Measurements from ENCODE around the gene UBAP1.
"Not testable (repeated sequence)": the region's sequence is repeated elsewhere in the genome, so short reads cannot be mapped to it uniquely, and the experiment has no call there.

The UBAP1 gene

DNA sequence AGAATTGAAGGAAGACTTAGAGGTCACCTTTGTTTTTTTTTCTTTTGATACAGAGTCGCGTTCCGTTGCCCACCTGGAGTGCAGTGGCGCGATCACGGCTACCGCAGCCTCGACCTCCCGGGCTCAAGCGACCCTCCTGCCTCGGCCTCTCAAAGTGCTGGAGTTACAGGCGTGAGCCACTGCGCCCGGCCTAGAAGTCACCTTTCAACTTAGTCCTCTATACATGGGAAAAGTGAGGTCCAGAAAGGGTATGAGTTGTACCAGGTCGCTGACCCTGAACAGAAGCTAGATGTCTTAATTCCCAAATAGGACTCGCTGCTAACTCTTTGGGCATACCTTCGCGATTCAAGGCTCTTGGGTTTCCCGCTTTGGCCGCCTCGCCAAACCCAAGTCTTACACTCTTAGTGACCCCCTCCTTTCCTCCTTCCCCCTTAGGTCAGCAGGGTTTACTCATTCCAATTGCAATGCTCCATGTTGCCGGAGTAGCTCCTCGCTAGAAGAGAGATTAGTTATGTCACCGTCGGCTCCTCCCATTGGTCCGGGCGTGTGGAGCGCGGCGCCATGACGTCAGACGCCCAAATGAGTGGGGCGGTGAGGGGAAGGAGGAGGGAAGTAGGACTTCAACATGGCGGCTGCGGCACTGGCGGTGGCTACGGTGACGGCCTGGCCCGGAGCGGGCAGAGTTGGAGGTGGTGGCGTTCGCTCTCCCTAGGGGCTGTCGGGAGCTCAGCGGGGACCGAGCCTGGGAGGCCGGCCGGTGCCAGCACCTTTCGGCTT lies at the start of gene UBAP1:
UBAP1 (plus strand) TSS at position 608 of the 777 bp plus-strand sequence. CDS start 41,872 bp downstream, outside the sequence.
- DNase-seq, result peak; percentile 99

DNA sequence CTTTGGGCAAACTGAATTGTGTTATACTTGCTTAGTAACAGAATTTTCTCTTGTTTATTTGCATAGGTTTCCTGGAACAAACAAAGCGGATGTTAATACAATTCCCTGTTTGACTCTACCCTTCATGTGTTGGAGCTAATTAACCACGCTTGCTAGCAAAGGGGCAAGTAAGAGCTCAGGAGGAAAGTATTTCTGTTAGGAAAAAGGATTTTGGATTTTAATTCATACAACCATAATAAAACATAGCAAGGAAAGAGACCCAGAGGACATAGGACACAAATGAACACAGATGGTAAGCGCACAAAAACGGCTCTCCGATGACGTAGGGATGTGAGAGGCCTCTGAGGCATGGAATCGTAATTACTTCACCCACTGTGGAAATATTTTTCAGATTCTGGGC lies 47.3 kb upstream of the UBAP1 start:
- no peak for DNase-seq

DNA sequence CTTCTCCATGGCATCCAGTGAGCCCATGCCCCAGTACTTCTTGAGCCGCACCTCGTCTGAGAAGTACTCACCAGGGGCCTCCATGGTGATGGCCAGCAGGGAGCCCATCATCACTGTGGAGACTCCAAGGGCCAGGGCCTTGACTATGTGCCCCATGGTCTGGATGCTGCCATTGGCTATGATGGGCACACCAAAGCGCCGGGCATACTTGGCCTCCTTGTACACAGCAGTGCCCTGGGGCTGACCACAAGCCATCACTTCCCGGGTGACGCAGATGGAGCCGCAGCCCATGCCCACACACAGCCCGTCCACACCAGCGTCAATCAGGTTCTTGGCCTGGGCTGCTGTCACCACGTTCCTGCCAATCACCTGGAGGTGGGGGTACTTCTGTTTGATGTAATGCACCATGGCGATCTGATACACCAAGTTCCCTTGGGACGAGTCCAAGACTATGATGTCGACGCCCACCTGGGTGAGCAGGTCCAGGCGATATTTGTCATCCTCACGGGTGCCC lies 45.4 kb upstream of the UBAP1 start:
- DNase-seq, result no peak

GRCh38 chr9:34134521-34134920 lies 44.3 kb upstream of the UBAP1 start:
- no peak for DNase-seq

DNA sequence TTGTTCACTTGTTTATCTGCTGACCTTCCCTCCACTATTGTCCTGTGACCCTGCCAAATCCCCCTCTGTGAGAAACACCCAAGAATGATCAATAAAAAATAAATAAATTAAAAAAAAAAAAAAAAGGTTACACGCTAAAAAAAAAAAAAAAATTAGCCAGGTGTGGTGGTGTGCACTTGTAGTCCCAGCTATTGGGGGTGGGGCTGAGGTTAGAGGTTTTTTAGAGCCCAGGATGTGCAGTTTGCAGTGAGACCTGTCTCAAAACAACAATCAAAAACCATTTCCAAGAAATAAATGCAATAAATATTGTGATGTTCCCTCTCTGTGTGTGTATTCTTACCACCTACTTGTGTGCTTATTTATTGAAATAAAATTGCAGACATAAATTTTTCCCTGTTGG lies 40.2 kb upstream of the UBAP1 start:
- DNase-seq, result not testable (repeated sequence)

- DNase-seq, result peak; percentile 96
Measured at GRCh38 chr9:34139477-34140146, 39.2 kb upstream of the UBAP1 start.

- DNase-seq, result no peak
Measured at GRCh38 chr9:34140853-34141252, 38.0 kb upstream of the UBAP1 start.

DNA sequence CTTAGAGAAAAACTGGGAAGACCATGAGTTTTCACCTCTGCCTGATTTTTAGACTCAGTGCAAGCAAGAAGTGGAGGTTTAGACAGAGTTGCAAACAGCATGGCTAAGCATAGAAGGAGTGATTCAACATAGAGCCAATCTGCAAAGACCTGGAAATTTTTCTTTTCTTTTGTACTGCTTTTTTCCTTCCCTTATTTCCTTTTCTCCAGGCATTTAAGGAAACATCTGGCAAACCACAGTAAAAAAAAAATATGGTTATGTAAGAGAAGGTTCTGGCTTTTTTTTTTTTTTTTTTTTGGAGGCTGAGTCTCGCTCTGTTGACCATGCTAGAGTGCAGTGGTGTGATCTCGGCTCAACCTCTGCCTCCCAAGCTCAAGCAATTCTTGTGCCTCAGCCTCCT lies 35.7 kb upstream of the UBAP1 start:
- DNase-seq, result peak; percentile 43

DNA sequence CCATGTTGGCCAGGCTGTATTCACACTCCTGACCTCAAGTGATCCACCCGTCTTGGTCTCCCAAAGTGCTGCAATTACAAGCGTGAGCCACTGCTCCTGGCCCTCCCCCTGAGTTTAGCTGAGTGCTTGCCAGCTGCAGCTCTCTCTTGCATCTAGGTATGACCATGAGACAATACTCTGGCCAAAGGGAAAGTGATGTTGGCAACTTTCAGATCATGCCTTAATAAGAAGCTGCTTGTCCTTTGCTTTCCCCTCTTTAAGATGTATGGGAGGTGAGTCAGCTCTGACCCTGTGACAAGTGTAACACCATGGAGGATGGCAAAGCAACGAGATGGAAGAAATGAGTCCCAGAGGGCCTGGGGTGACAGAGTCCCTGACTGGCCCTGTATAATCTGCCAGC lies 33.7 kb upstream of the UBAP1 start:
- DNase-seq, result no peak

DNA sequence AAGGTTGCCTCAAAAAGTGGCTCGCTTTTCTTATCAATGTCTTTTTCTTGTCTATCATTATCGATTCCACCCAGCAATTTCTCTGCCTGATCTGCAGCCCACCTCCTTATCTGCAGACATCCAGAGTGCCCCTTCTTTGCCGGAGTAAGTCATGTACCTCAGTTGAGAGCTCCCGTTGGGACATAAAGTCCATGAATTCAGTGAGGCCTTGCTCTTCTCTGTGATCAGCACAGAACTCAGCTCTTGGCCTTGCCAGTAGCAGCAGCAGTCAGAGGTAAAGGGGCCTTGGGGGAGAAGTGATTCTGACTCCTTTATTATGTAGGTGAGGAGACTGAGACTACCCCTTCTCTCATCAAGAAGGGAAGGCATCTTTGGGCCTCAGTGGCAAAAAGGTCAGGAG lies 27.4 kb upstream of the UBAP1 start:
- peak; percentile 54 for DNase-seq

DNA sequence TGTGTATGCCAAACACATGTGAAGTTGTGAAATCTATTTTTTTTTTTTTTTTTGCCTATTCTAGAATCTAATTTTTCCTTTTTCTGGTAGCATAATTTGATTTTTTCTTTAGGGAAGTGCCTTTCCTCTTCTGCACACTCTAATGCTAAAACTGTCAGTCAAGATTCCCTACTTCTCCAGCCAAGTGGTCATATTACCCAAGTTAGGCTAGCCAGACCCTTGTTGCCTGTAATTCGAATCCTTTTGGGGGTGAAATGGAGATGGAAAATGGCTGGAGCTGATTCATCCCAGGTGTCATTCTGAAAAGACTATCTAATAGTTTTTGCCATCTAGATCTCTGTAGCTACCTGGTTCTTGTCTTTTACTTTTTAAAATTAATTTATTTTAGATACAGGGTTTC lies 24.8 kb upstream of the UBAP1 start:
- no peak for DNase-seq

GRCh38 chr9:34157318-34157717 lies 21.5 kb upstream of the UBAP1 start:
- no peak for DNase-seq

GRCh38 chr9:34157898-34158297 lies 20.9 kb upstream of the UBAP1 start:
- no peak for DNase-seq

GRCh38 chr9:34158362-34158869 lies 20.4 kb upstream of the UBAP1 start:
- DNase-seq, result peak; percentile 63

DNA sequence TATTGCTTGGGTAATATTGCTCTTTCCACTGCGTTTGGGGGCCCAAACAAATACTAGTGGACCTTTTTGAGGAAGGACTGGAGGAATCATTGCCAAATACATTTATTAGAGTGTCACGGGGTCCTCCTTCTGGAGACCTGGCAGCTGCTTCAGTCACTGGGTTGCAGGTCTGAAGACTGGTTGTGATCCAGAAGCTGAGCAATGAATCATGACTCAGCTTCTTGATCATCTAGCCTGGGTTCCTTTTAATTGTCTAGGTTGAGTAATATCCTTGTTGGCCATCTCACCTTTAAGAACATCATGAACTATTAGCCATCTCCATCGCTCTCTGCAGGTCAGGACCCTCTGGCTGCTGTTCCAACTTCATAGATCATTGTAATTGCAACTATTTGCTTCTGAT lies 15.4 kb upstream of the UBAP1 start:
- DNase-seq, result no peak

DNA sequence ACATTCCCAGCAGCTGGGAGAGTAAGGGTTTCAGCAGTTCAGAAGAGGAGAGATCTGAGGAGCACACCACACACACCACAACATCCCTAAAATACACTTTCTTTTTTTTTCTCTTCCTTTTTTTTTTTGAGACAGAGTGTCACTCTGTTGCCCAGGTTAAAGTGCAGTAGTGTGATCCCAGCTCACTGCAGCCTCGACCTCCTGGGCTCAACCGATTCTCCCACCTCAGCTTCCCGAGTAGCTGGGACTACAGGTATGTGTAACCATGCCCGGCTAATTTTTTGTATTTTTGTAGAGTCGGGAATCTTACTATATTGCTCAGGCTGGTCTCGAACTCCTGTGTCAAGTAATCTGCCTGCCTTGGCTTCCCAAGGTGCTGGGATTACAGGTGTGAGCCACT lies 9.7 kb upstream of the UBAP1 start:
- DNase-seq, result no peak

DNA sequence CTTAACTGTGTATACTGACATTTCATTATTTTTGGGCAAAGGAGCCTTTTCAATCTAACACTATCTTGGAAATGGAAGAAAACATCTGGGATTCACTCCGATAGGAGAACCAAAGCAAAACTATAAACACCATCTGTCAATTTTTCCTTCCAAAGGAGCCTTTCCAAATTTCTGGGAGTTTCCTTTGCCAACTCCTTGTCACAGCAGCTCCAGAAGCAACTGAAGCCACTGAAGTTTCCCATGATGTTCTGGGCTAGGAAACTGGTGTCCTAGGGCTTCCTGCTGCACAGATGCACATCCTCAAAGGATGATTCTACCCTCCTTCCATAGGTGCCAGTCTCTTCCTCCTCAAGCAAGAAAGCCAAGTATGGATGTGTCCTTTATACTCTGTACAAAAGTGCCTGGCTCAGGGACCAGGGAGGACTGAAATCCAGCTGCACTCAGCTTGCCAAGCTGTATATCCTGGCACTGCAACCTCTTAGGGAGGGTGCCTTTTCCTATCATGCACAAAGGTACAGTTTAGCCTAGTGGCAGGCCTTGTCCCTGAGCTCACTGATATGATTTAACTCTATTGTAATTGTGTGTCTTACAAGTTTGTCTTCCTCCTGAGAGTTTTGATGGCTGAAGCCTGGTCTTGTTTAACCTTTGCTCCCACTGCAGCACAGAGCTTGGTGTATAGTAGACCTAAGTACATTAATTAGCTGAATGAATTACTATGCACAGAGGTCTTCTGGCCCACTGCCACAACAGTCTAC lies 8.4 kb upstream of the UBAP1 start:
- DNase-seq, result no peak

- peak; percentile 91 for DNase-seq
Measured at GRCh38 chr9:34171753-34172535, 6.9 kb upstream of the UBAP1 start.

- DNase-seq, result no peak
Measured at GRCh38 chr9:34176089-34176488, 2.8 kb upstream of the UBAP1 start.

GRCh38 chr9:34177593-34178435 lies 1.0 kb upstream of the UBAP1 start:
- no peak for DNase-seq
